HG02678 (cell line): Measurements from ENCODE around the gene CCL21.

ENCODE experiments used
- ATAC-seq: cut with Tn5 transposase; IDR thresholded peaks from one replicate; pipeline ENCODE4 v1.9.1; 2021; ENCODE audit warnings: mild to moderate bottlenecking, moderate library complexity; ENCODE audit not compliant: unreplicated experiment

CCL21 gene

DNA sequence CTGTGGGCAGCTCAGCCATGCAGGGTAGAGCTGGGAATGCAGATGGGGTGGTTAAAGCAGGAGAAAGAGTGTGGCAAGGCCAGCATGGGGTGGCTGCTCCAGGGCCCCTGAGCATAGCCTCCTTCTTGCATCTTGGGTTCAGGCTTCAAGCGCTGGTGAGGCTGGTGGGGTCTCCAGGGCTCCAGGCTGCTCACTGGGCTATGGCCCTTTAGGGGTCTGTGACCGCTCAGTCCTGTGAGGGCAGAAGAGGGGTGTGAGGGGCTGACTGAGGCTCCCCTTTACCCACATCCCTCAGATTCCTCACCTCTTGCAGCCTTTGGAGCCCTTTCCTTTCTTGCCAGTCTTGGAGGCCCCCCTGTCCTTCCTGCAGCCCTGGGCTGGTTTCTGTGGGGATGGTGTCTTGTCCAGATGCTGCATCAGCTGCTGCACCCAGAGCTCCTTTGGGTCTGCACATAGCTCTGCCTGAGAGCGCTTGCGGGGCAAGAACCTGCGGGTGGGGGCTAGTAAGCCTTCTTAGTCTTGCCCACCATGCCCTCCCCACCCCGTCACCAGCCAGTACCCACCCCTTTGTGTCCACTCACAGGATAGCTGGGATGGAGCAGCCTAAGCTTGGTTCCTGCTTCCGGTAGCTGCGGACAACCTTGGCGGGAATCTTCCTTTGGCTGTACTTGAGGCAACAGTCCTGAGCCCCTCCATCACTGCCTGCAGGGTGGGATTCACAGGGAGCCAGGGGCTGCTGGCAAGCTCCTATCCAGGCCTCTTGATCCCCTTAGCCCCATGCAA, 549 bp downstream of the CCL21 start:
- ATAC-seq = no peak

DNA sequence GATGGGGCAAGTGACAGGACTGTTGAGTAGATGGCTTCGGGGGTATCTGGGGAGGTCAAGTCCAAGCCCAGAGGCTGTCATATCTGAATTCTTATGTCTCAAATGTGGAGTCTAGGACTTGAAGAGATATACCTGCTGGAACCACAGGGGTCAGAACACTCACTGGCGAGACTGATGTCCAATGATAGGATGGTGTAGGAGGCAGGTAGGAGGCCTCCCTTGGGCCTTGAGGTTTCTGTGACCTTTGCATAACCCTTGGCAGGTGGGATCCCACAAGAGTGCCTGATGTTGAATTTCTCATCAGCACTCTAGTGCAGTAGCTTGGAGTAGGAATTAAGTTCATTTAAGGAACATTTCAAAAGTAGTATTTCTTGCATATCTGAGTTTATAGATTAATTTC, 2.8 kb downstream of the CCL21 start:
- no peak for ATAC-seq

- ATAC-seq = peak; percentile 77
These were observed 7.9 kb downstream of the CCL21 start for GRCh38 chr9:34701769-34702736.

GRCh38 chr9:34701023-34701768, 8.7 kb downstream of the CCL21 start:
- ATAC-seq = peak; percentile 57

DNA sequence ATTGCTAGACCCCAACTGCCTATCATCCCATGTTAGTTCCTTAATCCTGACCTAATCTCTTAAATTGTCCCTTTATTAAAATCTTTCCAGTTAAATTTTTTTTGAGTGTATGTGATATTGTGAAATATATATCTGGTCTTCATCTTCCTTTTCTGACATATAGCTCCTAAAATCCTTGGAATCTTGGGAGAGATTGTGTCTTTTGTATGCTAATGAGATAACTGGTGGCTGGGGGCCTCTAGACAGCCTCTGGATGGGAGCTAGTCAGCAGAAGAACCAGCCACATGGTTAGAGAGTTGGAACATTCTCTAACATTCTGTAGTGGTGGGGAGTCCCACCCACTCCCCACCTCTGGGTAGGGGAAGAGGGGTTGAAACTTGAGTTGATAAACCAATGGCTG, 15.1 kb downstream of the CCL21 start:
- ATAC-seq = no peak

- no peak for ATAC-seq
These were observed 16.4 kb downstream of the CCL21 start for GRCh38 chr9:34693560-34693959.

DNA sequence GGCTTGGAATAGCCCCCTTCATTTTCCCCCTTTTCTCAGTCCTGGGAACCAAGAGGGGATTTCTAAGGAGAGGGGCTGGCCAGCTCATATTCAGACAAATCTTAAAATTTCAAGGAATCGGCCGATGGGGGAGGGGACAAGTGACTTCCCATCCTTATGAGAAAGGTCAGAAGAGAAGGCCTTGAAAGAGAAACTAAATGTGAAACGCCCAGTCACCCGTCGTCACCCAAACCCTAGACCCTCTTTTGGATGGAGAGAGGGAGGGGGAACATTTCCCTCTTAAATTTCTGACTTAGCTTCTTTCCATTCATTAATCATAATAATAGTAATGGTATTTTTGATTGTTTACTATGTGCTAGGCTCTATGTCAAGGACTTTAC, 18.0 kb downstream of the CCL21 start:
- ATAC-seq = no peak

GRCh38 chr9:34690983-34691935, 18.7 kb downstream of the CCL21 start, which contains the start of gene CCL19:
TSS of gene CCL19 (minus strand) at chr9:34691276. CDS start at chr9:34691139, 137 bp downstream.
- ATAC-seq = no peak

DNA sequence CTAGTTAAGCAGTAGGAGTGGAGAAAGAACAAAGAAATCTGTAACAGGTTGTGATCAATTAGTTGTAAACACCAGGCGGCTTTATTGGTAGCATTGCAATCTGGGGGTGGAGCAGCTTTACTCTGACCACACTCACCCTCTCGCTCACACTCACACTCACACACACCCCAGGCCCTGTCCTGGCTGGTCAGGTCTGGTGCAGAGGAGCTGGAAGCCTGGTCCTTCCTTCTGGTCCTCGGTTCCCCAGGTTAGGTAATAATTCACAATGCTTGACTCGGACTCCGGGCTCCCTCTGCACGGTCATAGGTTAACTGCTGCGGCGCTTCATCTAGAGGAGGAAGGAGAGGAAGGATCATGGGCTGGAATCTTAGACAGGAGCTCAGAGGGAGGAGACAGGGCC, 20.4 kb downstream of the CCL21 start:
- ATAC-seq = no peak

DNA sequence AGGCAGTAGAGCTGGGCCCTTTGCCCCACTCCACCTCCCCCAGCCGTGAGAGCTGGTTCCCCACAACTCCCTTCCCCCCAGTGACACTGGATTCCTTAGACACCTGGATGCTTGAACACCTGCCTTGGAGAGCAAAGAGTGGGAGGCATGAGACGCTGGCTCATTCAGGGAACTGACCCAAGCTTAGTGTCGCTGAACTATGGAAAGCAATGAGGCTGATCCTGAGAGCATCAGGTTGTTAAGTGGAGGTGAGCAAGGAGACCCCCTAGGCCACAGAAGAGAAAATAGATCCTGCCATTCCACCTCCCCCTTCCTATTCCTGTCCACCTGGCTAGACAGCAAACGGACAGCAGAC, 20.8 kb downstream of the CCL21 start:
- no peak for ATAC-seq

DNA sequence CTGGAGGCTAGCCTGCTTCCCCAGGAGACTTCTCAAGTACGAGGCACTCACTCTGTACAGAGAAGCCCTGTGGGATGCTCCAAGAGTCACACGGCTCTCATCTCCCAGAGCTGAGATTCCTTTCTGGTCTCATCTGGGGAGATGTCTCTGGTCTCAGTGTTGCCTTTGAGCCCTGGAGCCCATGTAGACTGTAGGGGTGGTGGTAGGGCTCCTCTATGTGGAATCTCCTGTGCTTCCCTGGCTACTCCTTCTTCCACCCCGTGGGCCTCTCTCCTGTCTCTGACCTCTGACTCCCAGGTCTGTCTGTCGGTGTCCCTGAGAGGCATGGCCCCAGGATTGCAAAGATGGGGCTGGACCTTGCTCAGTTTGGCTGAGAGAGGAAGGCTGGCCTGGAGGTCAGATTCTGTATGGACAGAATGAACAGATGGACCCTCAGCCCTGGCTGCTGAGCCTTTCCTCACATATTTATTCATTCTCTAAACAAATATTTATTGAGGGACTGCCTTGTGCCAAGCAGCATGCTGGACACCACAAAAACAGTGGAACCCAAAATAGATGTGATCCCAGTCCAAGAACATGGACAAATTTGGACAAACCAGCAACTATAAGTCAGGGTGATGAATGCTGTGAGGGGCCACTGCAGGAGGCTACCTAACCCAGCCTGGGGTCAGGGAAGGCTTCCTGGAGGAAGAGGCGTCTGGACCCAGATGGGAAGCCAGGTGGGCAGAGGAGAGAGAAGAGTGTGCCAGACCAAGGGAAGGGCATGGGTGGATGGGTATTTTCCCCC, 21.4 kb downstream of the CCL21 start:
- ATAC-seq = no peak

- no peak for ATAC-seq
These were observed 22.5 kb downstream of the CCL21 start for GRCh38 chr9:34687276-34688030.

DNA sequence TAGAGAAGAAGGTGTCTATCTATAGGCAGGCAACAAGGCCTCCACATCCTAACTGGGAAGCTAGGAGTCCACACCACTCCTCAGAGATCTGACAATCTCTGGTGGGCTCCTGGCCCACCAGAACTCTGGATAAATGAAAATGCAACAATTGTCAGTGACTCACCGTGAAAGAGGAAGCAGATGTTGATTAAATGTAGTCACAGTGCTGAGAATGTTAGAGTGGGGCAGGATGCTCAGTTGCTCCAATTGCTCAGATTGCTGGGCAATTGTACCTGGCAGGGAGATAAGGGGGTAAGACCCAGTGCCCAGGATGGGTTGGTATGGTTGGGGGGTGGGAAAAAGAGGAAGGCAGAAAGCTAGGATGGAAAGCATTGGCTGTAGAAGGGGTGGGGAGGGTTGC, 23.2 kb downstream of the CCL21 start:
- ATAC-seq = no peak

DNA sequence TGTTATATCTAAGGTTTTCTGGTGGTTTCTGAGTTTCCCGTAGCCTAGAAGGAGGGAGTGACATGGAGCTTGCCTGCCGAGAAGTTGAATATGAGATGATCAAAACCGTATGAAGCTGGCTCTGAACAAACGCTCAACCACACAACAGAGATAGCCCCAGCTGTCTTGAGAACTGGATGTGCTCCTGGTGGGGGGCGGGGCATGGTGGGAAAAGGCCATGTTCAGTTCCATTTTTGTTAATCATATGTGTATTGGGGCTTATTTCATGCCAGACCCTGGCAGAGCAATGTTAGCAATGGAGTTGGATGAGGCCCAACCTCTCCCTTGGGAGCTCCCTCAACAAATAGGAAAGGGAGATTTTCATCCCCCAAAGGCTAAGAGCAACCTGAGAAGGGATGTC, 23.7 kb downstream of the CCL21 start:
- no peak for ATAC-seq

GRCh38 chr9:34685591-34685990, 24.3 kb downstream of the CCL21 start:
- ATAC-seq = no peak

- no peak for ATAC-seq
These were observed 25.1 kb downstream of the CCL21 start for GRCh38 chr9:34684816-34685215.

DNA sequence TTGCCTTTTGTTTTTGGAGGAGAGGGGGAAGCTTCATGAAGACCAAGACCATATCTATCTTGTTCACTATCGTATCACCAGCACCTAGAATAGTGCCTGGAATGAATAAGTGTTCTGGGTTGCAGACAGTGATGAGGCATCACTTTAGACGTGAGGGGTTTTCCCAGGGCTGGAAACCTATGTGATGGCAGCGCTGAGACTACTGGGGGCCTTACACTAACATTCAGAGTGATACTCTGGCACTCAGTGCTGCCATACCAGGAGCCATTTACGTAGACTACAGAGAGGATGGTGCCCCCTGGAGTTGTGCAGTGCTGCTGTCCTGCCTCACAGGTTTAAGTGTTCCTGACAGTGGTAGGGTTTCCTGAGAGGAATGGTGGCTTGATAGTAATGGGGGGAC, 25.8 kb downstream of the CCL21 start:
- ATAC-seq = no peak

DNA sequence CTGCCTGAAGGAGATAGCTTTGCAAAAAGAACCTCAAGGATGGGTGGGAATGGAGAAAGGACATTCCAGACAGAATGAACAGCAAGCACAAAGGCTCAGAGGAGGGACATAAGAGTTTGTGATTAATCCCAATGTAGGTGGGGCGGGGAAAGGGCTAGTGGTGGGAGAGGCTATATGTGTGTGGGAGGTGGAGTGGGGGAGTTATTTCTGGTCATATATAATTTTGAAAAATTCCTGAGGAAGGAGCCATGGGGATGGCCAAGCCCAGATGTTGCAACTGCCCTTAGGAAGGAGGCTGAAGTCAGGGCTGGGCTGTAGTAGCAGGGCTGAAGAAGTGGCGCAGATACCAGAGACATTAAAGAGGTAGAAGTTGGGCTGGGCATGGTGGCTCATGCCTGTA, 34.1 kb downstream of the CCL21 start:
- no peak for ATAC-seq
